Measurements from ENCODE around the gene RIC3.

Gene RIC3

DNA sequence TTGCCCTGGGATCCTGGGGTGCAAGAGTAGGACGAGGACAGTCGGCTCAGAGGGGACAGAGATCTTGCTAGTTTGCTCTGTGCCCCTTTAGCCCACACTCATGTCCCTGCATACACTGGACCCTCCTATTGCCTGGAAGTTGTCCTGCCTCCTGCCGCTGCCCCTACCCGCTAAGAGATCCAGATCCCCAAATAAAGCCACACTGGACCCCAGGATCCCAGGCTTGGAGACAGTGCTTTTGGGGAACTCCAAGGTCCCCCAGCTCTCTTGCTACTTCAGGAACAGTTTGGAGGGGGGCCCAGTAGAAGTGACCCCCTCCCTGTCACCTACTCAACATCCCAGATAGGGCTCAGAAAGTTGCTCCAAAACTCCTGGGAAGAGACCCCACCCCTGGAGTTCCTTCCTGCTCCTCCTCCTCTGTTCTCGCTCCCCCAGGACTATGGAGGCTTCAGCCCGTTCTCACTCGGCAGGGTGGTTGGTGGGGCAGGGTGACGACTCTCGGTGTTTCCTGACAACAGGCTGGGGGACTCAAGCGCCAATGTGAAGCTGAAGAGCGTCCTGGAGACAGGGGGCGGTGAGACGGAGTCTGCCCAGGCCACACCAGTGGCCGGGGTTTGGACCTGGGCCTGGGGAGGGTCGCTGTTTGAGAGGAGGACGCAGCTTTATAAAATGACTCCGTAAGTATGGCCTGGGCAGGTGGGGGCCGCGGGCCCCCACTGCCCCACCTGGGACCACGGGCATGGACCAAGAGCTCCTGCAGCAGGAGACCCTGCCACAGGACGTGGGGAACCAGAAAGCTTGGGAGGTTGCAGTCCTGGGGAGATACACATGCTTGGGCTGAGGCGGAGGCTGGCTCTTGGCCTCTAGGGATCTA, 107.0 kb downstream of the RIC3 start:
- Histone ChIP-seq H3K27ac (peak overlapping the region in 1 of 2 donors; percentile 26), H3K4me3 (no peak overlapping the region)
- no peak for TF ChIP-seq CTCF (IDR thresholded peaks at IDR 0.05)
- no peak for DNase-seq (ENCODE audit: low spot score)

DNA sequence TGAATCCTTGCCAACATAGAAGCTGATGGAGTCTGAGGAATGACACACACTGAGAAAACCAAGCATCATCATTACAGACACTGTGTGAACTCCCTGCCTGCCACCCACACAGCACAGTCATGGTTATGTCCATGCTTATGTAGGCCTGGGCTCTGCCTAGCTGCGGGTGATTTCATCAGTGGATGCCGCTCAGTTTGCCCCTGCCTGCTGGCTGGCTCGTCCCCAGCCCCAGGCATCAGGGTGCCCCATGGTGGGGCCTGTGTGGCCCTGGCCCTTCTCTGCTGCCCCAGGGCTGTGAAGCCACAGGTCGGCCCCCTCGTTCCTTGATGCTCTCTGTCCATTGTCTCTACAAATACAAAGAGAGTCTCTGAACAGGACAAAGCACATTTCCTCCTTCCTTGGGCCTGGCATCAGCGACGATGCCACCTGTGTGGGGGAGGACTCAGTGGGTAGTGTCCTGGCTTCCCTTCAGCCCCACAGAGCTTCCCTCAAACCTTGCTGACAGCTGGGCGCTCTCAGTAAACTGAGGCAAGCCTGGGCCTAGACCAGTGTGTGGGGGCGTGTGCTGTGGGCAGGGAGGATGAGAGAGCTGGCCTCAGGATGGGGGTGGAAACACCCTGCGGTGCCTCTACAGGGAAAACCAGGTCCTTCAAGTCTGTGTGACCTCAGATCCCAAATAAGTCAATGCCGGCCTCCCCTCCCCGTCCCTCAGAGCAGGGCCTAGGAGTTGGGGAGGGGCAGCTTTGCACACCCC, 107.8 kb downstream of the RIC3 start:
- TF ChIP-seq CTCF (IDR thresholded peaks at IDR 0.05), result no peak
- peak; percentile 70 for DNase-seq (ENCODE audit: low spot score)
- Histone ChIP-seq H3K27ac (peak overlapping the region in 1 of 2 donors; percentile 26), H3K4me3 (no peak overlapping the region)

GRCh38 chr11:8060146-8060719, 108.6 kb downstream of the RIC3 start:
- H3K4me3 ChIP-seq, result no peak overlapping the region
- TF ChIP-seq CTCF (IDR thresholded peaks at IDR 0.05), result no peak
- no peak for DNase-seq (ENCODE audit: low spot score)
- peak overlapping the region in 1 of 2 donors; percentile 29 for H3K27ac ChIP-seq

- Histone ChIP-seq H3K4me3 (no peak overlapping the region), H3K27ac (peak overlapping the region in 1 of 2 donors; percentile 29)
- DNase-seq (ENCODE audit: low spot score), result peak; percentile 75
- no peak for TF ChIP-seq CTCF (IDR thresholded peaks at IDR 0.05)
These were observed 109.2 kb downstream of the RIC3 start for GRCh38 chr11:8059571-8060011.

GRCh38 chr11:8059030-8059429, 109.8 kb downstream of the RIC3 start:
- H3K27ac ChIP-seq, result no peak overlapping the region
- DNase-seq (ENCODE audit: low spot score), result no peak
- no peak overlapping the region for H3K4me3 ChIP-seq
- TF ChIP-seq CTCF (IDR thresholded peaks at IDR 0.05), result no peak

DNA sequence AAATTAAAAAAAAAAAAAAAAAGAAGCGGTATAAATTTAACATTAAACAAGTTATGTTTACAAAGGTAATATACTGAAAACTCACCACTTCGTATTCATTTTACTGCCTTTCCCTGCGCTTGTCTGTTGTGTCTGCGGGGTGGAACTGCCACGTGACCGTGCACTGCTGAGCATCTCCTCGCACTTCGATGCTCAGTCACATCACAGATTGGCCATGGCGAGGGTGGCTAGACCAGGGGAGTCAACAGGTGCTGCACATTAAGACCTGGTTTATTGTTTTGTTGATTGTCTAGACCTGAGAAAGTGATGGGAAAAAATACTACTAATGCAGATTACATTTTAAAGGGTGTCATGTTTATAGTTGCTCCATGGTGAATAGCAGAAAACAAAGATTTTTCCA, 110.6 kb downstream of the RIC3 start:
- Histone ChIP-seq H3K27ac (no peak overlapping the region), H3K4me3 (no peak overlapping the region)
- no peak for TF ChIP-seq CTCF (IDR thresholded peaks at IDR 0.05)
- no peak for DNase-seq (ENCODE audit: low spot score)

Measured in coronary artery (tissue), 2 donors.